SJCRH30 (cell line): Measurements from ENCODE around the gene PARP14. TPM values are rescaled to one million over a fixed set of nuclear protein-coding genes. Genes with fewer than 3 reads are reported as not detected.
A peak's percentile ranks its signal among the peaks of the same experiment; 100 is the strongest.
"Not testable (repeated sequence)": the region's sequence is repeated elsewhere in the genome, so short reads cannot be mapped to it uniquely, and the experiment has no call there.

ENCODE experiments used
- DNase-seq, 2 experiments: peaks; one replicate each; pipeline ENCODE4 v3.0.0-alpha.2; 2015 to 2020
- H3K27ac ChIP-seq: fragments of 250-450 bp; sonication (Bioruptor Pico); 2 replicates; pipeline ENCODE4 v1.5.1; 2020; ENCODE audit warnings: mild to moderate bottlenecking, moderate library complexity
- H3K27me3 ChIP-seq: fragments of 250-450 bp; sonication (Bioruptor Pico); 2 replicates; pipeline ENCODE4 v1.5.1; 2020; ENCODE audit warnings: mild to moderate bottlenecking, moderate library complexity
- H3K36me3 ChIP-seq: fragments of 250-450 bp; sonication (Bioruptor Pico); 2 replicates; pipeline ENCODE4 v1.5.1; 2020; ENCODE audit warnings: mild to moderate bottlenecking, moderate library complexity
- H3K4me1 ChIP-seq: fragments of 250-450 bp; sonication (Bioruptor Pico); 2 replicates; pipeline ENCODE4 v1.5.1; 2020; ENCODE audit warnings: mild to moderate bottlenecking, moderate library complexity
- H3K4me3 ChIP-seq: fragments of 250-450 bp; sonication (Bioruptor Pico); 2 replicates; pipeline ENCODE4 v1.5.1; 2020; ENCODE audit warnings: mild to moderate bottlenecking, moderate library complexity
- H3K9me3 ChIP-seq: fragments of 250-450 bp; sonication (Bioruptor Pico); replicated peaks from 2 replicates; pipeline ENCODE4 v1.5.1; 2020; ENCODE audit warnings: mild to moderate bottlenecking, moderate library complexity
- total RNA-seq: library from RNA; depleted of rRNA; stranded (reverse); fragments of >200 nt; shearing (Covaris generic); gene quantifications from 2 replicates; pipeline ENCODE4 v1.2.3, GENCODE V29; 2014; rRNA removed

Gene PARP14, protein sequence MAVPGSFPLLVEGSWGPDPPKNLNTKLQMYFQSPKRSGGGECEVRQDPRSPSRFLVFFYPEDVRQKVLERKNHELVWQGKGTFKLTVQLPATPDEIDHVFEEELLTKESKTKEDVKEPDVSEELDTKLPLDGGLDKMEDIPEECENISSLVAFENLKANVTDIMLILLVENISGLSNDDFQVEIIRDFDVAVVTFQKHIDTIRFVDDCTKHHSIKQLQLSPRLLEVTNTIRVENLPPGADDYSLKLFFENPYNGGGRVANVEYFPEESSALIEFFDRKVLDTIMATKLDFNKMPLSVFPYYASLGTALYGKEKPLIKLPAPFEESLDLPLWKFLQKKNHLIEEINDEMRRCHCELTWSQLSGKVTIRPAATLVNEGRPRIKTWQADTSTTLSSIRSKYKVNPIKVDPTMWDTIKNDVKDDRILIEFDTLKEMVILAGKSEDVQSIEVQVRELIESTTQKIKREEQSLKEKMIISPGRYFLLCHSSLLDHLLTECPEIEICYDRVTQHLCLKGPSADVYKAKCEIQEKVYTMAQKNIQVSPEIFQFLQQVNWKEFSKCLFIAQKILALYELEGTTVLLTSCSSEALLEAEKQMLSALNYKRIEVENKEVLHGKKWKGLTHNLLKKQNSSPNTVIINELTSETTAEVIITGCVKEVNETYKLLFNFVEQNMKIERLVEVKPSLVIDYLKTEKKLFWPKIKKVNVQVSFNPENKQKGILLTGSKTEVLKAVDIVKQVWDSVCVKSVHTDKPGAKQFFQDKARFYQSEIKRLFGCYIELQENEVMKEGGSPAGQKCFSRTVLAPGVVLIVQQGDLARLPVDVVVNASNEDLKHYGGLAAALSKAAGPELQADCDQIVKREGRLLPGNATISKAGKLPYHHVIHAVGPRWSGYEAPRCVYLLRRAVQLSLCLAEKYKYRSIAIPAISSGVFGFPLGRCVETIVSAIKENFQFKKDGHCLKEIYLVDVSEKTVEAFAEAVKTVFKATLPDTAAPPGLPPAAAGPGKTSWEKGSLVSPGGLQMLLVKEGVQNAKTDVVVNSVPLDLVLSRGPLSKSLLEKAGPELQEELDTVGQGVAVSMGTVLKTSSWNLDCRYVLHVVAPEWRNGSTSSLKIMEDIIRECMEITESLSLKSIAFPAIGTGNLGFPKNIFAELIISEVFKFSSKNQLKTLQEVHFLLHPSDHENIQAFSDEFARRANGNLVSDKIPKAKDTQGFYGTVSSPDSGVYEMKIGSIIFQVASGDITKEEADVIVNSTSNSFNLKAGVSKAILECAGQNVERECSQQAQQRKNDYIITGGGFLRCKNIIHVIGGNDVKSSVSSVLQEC (N-terminal part only)
- 0.61 and 0.81 TPM in 2 replicates for total RNA-seq

DNA sequence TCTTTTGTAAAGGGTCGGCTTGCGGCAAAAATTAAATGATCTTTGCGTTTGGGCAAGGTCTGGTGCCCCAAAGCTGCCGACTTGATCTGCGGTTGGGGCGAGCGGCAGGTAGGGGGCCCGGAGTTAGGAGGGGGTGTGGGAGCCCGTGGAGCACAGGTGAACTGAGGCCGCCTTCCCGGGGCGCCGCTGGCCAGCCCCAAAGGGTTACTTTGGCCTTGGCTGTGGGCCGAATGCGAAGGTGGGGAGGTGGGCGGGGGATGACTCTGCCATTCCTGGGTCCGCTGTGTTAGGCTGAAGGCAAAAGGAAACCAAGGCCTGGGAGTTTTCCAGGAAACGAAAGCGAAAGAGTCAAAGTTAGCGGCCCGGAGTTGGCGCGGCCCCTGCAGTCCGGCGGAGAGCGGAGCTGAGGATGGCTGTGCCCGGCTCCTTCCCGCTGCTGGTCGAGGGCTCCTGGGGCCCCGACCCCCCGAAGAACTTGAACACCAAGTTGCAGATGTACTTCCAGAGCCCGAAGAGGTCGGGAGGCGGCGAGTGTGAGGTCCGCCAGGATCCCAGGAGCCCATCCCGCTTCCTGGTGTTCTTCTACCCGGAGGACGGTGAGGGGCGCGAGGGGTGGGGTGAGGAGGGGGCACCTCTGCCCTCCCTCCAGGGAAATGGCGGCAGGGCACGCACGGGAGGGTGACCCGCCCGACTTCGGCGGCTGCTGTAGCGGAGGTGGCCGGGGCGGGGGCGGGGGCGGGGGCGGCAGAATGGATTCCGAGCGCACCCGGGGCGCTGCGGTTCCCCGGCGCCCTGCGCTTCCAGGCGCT is at the start of gene PARP14:
TSS of gene PARP14 (plus strand) at position 365 of the 809 bp plus-strand sequence. CDS start at position 410, 45 bp downstream.
- Histone ChIP-seq H3K27me3 (no peaks in the 10 kb centered on the region), H3K9me3 (no peaks in the 10 kb centered on the region), H3K4me1 (no peaks in the 10 kb centered on the region), H3K4me3 (peak within 1 kb of the TSS; percentile 46), H3K36me3 (no peaks in the 10 kb centered on the region), H3K27ac (no peak within 1 kb of the TSS)
- DNase-seq = peak in 1 of 2 experiments; percentile 22

DNA sequence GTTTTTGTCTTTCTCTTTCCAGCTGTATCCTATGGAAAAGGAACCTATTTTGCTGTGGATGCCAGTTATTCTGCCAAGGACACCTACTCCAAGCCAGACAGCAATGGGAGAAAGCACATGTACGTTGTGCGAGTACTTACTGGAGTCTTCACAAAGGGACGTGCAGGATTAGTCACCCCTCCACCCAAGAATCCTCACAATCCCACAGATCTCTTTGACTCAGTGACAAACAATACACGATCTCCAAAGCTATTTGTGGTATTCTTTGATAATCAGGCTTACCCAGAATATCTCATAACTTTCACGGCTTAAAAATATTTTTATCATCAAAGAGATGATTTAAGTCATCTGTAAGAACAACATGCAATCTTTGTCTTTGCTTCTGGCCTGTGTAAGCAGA is 44.9 kb upstream of the PARP14 start:
- no peak for DNase-seq
- Histone ChIP-seq H3K4me3 (no peak overlapping the region), H3K27me3 (0 out of 2 replicates have a peak, but pooled peaks cover 2% of the 10 kb centered on the region), H3K4me1 (no peaks in the 10 kb centered on the region), H3K36me3 (no peaks in the 10 kb centered on the region), H3K9me3 (no peaks in the 10 kb centered on the region), H3K27ac (no peak overlapping the region)

DNA sequence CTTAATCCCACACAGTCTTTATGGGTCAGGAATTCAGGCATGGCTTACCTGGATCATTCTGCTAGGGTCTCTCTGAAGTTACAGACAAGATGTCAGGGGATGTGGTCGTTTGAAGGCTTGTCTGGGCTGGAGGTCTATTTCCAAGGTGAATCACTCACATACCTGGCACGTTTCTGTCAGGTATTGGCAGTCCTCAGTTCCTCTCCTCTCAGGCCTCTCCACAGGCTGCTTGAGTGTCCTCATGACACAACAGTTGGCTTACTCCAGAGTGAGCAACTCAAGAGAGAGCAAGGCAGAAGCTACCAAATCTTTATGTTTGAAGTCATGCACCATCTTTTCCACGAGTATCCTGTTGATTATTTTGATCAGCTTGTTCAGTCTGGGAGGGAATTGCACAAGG is 43.9 kb upstream of the PARP14 start:
- 0 out of 2 replicates have a peak, but pooled peaks cover 1% of the 10 kb centered on the region for H3K27me3 ChIP-seq
- H3K4me3 ChIP-seq = no peak overlapping the region
- H3K27ac ChIP-seq = no peak overlapping the region
- no peaks in the 10 kb centered on the region for H3K9me3 ChIP-seq
- DNase-seq = no peak
- no peaks in the 10 kb centered on the region for H3K4me1 ChIP-seq
- no peaks in the 10 kb centered on the region for H3K36me3 ChIP-seq

DNA sequence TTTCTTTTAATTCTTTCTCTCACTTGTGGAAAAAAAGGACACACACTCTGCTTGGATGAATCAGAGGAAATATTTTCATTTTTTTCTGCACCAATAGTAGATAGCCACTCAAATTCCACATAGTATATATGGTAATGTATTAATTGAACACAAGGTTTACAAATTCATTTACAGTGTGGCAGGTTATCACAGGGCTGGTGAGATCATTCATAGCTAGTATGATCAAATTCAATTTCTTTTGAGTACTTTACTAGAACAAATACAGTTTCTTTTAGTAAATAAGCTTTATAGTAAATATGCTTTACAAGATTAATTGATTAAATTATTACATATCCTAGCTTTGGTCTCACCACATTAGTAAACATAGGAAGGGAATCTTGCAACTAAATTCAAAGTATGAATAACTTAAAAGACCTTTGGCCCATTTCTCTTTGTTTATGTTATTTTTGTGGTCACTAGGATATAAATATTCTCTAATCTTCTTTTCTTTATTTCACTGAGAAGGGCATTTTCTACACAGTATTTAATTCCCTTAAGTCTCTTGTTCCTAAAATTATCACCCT is 40.1 kb upstream of the PARP14 start:
- Histone ChIP-seq H3K4me1 (no peaks in the 10 kb centered on the region), H3K9me3 (no peaks in the 10 kb centered on the region), H3K4me3 (no peak overlapping the region), H3K27ac (no peak overlapping the region), H3K36me3 (no peaks in the 10 kb centered on the region), H3K27me3 (peaks cover 5% of the 10 kb centered on the region; the same call in 1 of the 2 replicates)
- DNase-seq = no peak

DNA sequence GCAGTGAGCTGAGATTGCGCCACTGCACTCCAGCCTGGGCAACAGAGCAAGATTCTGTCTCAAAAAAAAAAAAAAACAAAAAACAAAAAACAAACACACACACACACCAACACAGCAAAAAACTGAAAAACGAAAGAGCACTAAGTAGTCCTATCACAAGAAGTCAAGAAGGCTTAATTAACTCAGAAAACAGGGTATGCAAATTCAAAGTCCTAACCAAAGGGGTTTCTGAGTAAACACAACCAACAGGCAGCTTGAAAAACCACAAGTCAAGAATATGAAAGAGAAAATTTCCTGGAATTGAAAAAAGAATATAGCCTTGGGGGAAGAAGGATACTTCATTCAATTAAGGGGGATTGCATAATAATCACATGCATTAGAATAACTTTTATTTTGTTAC is 37.7 kb upstream of the PARP14 start:
- Histone ChIP-seq H3K9me3 (no peaks in the 10 kb centered on the region), H3K27ac (no peak overlapping the region), H3K27me3 (peaks cover 5% of the 10 kb centered on the region; the same call in 1 of the 2 replicates), H3K4me1 (no peaks in the 10 kb centered on the region), H3K4me3 (no peak overlapping the region), H3K36me3 (no peaks in the 10 kb centered on the region)
- no peak for DNase-seq

DNA sequence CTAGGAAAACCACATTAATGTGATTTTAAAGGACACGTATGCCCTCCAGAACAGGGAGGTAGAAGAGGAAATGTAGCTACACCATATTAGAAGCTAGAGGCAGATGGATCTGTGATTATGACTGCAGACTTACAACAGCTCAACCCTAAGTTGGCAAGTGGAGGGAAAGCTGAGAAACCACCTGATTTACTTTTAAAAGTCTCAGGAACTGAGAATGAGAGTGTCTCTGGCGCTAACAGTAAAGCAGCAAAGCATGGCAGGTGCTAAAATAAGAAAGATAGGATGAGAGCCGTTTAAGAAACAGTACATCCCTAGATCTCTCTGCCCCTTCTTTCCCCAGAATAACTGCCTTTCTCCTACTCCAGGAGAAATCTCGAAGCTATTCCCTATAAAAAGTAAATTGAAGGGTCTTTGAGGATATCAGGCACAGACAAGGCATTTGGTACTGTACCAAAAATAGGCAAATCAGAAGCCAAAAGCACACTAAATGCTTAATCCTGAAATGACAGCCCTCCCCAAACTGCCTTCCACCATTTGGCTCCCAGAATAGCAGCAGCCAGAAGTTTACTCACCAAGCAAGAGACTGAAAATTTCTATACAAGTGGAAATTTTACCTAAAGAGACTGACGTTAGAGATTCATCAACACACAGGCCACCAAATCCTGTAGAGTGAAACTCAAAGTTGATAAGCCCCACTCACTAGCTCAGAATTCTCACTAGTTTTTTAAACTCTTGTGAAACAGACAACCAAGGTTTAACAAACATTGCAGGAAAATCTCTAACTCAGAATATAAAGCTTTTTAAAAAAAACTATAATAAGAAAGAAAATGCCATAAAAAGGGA is 34.3 kb upstream of the PARP14 start:
- H3K36me3 ChIP-seq = no peaks in the 10 kb centered on the region
- DNase-seq = no peak
- H3K4me3 ChIP-seq = no peak overlapping the region
- no peak overlapping the region for H3K27ac ChIP-seq
- no peaks in the 10 kb centered on the region for H3K4me1 ChIP-seq
- peaks cover 5% of the 10 kb centered on the region; the same call in 1 of the 2 replicates for H3K27me3 ChIP-seq
- H3K9me3 ChIP-seq = no peaks in the 10 kb centered on the region

DNA sequence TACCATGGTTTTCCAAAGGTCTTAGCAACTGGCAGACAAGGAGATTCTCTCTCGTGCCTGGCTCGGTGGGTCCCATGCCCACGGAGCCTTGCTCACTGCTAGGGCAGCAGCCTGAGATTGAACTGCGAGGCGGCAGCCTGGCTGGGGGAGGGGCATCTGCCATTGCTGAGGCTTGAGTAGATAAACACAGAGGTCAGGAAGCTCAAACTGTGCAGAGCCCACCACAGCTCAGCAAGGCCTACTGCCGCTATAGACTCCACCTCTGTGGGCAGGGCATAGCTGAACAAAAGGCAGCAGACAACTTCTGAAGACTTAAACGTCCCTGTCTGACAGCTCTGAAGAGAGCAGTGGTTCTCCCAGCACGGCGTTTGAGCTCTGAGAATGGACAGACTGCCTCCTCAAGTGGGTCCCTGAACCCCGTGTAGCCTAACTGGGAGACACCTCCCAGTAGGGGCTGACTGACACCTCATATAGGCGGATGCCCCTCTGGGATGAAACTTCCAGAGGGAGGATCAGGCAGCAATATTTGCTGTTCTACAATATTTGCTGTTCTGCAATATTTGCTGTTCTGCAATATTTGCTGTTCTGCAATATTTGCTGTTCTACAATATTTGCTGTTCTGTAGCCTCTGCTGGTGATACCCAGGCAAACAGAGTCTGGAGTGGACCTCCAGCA is 29.3 kb upstream of the PARP14 start:
- H3K4me3 ChIP-seq, H3K9me3 ChIP-seq, H3K27me3 ChIP-seq, DNase-seq, H3K4me1 ChIP-seq, H3K27ac ChIP-seq, H3K36me3 ChIP-seq: not testable (repeated sequence)

DNA sequence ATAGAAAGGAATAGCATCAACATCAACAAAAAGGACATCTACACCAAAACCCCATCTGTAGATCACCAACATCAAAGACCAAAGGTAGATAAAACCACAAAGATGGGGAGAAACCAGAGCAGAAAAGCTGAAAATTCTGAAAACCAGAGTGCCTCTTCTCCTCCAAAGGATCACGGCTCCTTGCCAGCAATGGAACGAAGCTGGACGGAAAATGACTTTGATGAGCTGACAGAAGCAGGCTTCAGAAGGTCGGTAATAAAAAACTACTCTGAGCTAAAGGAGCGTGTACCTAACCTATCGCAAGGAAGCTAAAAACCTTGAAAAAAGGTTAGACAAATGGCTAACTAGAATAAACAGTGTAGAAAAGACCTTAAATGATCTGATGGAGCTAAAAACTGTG is 28.7 kb upstream of the PARP14 start:
- DNase-seq, H3K9me3 ChIP-seq, H3K27me3 ChIP-seq, H3K27ac ChIP-seq, H3K36me3 ChIP-seq, H3K4me3 ChIP-seq, H3K4me1 ChIP-seq: not testable (repeated sequence)

DNA sequence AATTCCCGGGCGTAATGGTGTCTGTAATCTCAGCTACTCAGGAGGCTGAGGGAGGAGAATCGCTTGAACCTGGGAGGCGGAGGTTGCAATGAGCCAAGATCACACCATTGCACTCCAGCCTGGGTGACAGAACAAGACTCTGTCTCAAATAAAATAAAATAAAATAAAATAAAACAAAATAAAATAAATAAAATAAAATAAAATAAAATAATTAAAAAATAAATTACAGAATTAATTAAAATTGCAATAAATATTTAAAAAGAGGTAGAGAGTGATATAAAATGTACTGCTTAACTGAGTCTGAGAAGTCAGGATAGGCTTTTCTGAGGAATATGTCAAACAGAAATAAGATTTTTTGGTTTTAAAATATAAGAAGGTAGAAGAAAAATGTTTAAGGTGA is 22.3 kb upstream of the PARP14 start:
- H3K9me3 ChIP-seq, DNase-seq, H3K27ac ChIP-seq, H3K4me1 ChIP-seq, H3K4me3 ChIP-seq, H3K27me3 ChIP-seq, H3K36me3 ChIP-seq: not testable (repeated sequence)

DNA sequence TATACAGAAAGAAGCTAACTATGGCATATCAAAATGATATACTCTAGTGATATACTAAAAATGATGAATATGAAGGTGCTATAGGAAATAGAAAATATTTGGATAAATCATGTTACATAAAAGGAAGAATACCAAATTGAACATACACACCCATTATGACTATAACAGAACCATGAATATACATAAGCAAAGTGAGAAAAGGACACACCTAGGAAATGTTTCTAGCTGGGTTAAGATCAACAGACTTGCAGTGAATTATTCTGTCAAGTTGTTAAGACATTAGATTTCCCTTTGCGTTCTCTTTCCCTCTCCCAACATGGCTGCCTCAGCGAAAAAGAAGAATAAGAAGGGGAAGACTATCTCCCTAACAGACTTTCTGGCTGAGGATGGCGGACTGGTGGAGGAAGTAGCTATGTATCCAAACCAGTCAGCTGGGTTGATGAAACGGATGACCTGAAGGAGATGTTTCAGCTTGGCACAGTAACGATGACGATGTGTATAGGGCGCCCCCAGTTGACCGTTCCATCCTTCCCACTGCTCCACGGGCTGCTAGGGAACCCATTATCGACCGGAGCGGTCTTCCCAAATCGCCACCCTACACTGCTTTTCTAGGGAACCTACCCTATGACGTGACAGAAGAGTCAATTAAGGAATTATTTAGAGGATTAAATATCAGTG is 20.2 kb upstream of the PARP14 start:
- Histone ChIP-seq H3K4me1 (peaks cover 6% of the 10 kb centered on the region), H3K27me3 (no peaks in the 10 kb centered on the region), H3K4me3 (no peak overlapping the region), H3K36me3 (no peaks in the 10 kb centered on the region), H3K9me3 (no peaks in the 10 kb centered on the region), H3K27ac (no peak overlapping the region)
- no peak for DNase-seq

DNA sequence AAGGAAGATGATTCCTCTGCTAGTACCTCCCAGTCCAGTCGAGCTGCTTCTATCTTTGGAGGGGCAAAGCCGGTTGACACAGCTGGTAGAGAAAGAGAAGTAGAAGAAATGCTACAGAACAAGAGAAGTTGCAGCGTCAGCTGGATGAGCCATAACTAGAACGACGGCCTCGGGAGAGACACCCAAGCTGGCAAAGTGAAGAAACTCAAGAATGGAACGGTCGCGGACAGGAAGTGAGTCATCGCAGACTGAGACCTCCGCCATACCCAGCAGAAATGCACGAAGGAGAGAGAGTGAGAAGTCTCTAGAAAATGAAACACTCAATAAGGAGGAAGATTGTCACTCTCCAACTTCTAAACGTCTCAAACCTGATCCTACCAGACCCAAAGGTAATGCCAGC is 19.0 kb upstream of the PARP14 start:
- no peaks in the 10 kb centered on the region for H3K27me3 ChIP-seq
- H3K27ac ChIP-seq = no peak overlapping the region
- no peak overlapping the region for H3K4me3 ChIP-seq
- no peaks in the 10 kb centered on the region for H3K9me3 ChIP-seq
- no peaks in the 10 kb centered on the region for H3K36me3 ChIP-seq
- peaks cover 14% of the 10 kb centered on the region for H3K4me1 ChIP-seq
- DNase-seq = no peak

DNA sequence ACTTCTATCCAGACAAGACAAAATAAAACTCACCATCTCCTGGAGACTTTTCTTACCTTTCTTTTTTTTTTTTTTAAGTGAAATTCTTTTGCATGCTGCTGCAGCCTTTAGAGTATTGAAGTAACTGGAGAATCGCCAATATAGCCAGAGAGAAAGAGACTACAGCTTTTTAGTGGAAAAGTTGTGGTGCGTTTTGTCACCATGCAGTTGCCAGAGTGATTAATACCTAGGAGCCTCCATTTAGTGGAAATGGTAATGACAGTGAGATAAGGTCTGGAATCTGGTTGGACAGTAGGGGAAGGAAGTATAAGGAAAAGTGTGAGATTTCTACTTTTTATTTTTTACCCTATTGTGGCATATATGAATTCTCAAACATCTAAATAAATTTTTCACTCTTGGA is 18.1 kb upstream of the PARP14 start:
- no peak overlapping the region for H3K4me3 ChIP-seq
- H3K4me1 ChIP-seq = peaks cover 14% of the 10 kb centered on the region
- H3K36me3 ChIP-seq = no peaks in the 10 kb centered on the region
- no peak for DNase-seq
- no peak overlapping the region for H3K27ac ChIP-seq
- H3K27me3 ChIP-seq = no peaks in the 10 kb centered on the region
- H3K9me3 ChIP-seq = no peaks in the 10 kb centered on the region
